ENCODE data around the gene B2M. TPM values are rescaled to one million over a fixed set of nuclear protein-coding genes. Genes with fewer than 3 reads are reported as not detected.

B2M gene
- total RNA-seq, 4 donors from 2014 or later, result 1,151 to 3,314 (median 1,975) TPM

DNA sequence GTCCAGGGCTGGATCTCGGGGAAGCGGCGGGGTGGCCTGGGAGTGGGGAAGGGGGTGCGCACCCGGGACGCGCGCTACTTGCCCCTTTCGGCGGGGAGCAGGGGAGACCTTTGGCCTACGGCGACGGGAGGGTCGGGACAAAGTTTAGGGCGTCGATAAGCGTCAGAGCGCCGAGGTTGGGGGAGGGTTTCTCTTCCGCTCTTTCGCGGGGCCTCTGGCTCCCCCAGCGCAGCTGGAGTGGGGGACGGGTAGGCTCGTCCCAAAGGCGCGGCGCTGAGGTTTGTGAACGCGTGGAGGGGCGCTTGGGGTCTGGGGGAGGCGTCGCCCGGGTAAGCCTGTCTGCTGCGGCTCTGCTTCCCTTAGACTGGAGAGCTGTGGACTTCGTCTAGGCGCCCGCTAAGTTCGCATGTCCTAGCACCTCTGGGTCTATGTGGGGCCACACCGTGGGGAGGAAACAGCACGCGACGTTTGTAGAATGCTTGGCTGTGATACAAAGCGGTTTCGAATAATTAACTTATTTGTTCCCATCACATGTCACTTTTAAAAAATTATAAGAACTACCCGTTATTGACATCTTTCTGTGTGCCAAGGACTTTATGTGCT, 527 bp downstream of the B2M start:
- 0% methylated on average over 7 to 11 of the region's 46 CpGs for WGBS, 2 donors (ENCODE audit: low coverage in 1 of 2)
- Histone ChIP-seq H3K4me1 (peaks cover 0 to 45% (median 12%) of the 10 kb centered on the region in 3 donors), H3K36me3 (peaks cover 0 to 21% of the 10 kb centered on the region in 2 donors), H3K4me3 (peak overlapping the region; percentile 83 to 84), H3K9me3 (no peaks in the 10 kb centered on the region), H3K27me3 (no peaks in the 10 kb centered on the region), H3K27ac (peak overlapping the region; percentile 97 to 99 (median 98))
- TF ChIP-seq POLR2AphosphoS5 (IDR thresholded peaks at IDR 0.05), result no peak
- TF ChIP-seq, protein P1, sequence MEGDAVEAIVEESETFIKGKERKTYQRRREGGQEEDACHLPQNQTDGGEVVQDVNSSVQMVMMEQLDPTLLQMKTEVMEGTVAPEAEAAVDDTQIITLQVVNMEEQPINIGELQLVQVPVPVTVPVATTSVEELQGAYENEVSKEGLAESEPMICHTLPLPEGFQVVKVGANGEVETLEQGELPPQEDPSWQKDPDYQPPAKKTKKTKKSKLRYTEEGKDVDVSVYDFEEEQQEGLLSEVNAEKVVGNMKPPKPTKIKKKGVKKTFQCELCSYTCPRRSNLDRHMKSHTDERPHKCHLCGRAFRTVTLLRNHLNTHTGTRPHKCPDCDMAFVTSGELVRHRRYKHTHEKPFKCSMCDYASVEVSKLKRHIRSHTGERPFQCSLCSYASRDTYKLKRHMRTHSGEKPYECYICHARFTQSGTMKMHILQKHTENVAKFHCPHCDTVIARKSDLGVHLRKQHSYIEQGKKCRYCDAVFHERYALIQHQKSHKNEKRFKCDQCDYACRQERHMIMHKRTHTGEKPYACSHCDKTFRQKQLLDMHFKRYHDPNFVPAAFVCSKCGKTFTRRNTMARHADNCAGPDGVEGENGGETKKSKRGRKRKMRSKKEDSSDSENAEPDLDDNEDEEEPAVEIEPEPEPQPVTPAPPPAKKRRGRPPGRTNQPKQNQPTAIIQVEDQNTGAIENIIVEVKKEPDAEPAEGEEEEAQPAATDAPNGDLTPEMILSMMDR (IDR thresholded peaks at IDR 0.05), result no peak
- no peak for TF ChIP-seq EP300 (IDR thresholded peaks at IDR 0.05)
- no peak for TF ChIP-seq POLR2A (IDR thresholded peaks at IDR 0.05)
- ATAC-seq, result peak; percentile 56

DNA sequence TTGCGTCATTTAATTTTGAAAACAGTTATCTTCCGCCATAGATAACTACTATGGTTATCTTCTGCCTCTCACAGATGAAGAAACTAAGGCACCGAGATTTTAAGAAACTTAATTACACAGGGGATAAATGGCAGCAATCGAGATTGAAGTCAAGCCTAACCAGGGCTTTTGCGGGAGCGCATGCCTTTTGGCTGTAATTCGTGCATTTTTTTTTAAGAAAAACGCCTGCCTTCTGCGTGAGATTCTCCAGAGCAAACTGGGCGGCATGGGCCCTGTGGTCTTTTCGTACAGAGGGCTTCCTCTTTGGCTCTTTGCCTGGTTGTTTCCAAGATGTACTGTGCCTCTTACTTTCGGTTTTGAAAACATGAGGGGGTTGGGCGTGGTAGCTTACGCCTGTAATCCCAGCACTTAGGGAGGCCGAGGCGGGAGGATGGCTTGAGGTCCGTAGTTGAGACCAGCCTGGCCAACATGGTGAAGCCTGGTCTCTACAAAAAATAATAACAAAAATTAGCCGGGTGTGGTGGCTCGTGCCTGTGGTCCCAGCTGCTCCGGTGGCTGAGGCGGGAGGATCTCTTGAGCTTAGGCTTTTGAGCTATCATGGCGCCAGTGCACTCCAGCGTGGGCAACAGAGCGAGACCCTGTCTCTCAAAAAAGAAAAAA, 1.2 kb downstream of the B2M start:
- H3K4me1 ChIP-seq, result peaks cover 0 to 45% (median 12%) of the 10 kb centered on the region in 3 donors
- no peaks in the 10 kb centered on the region for H3K27me3 ChIP-seq
- TF ChIP-seq, protein P1 (IDR thresholded peaks at IDR 0.05), result no peak
- TF ChIP-seq EP300 (IDR thresholded peaks at IDR 0.05) (no peak), POLR2A (IDR thresholded peaks at IDR 0.05) (no peak), POLR2AphosphoS5 (IDR thresholded peaks at IDR 0.05) (peak; percentile 68)
- H3K27ac ChIP-seq, result peak overlapping the region; percentile 97 to 99 (median 98)
- WGBS, 2 donors (ENCODE audit: low coverage in 1 of 2), result 4 to 15% methylated on average over 11 to 19 of the region's 24 CpGs
- peak overlapping the region; percentile 83 to 84 for H3K4me3 ChIP-seq
- H3K9me3 ChIP-seq, result no peaks in the 10 kb centered on the region
- peak; percentile 30 for ATAC-seq
- peaks cover 0 to 27% of the 10 kb centered on the region in 2 donors for H3K36me3 ChIP-seq

DNA sequence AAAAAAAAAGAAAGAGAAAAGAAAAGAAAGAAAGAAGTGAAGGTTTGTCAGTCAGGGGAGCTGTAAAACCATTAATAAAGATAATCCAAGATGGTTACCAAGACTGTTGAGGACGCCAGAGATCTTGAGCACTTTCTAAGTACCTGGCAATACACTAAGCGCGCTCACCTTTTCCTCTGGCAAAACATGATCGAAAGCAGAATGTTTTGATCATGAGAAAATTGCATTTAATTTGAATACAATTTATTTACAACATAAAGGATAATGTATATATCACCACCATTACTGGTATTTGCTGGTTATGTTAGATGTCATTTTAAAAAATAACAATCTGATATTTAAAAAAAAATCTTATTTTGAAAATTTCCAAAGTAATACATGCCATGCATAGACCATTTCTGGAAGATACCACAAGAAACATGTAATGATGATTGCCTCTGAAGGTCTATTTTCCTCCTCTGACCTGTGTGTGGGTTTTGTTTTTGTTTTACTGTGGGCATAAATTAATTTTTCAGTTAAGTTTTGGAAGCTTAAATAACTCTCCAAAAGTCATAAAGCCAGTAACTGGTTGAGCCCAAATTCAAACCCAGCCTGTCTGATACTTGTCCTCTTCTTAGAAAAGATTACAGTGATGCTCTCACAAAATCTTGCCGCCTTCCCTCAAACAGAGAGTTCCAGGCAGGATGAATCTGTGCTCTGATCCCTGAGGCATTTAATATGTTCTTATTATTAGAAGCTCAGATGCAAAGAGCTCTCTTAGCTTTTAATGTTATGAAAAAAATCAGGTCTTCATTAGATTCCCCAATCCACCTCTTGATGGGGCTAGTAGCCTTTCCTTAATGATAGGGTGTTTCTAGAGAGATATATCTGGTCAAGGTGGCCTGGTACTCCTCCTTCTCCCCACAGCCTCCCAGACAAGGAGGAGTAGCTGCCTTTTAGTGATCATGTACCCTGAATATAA, 2.0 kb downstream of the B2M start:
- ATAC-seq, result no peak
- peak overlapping the region in 3 of 4 donors; percentile 52 to 99 (median 99) for H3K27ac ChIP-seq
- H3K4me1 ChIP-seq, result peaks cover 0 to 45% (median 12%) of the 10 kb centered on the region in 3 donors
- no peaks in the 10 kb centered on the region for H3K27me3 ChIP-seq
- no peaks in the 10 kb centered on the region for H3K9me3 ChIP-seq
- 59 to 64% methylated on average over 5 of the region's 5 CpGs for WGBS, 2 donors (ENCODE audit: low coverage in 1 of 2)
- peak overlapping the region; percentile 83 to 84 for H3K4me3 ChIP-seq
- peaks cover 0 to 35% of the 10 kb centered on the region in 2 donors for H3K36me3 ChIP-seq
- TF ChIP-seq, protein P1 (IDR thresholded peaks at IDR 0.05), result peak in 1 of 4 experiments; percentile 31
- no peak for TF ChIP-seq POLR2A (IDR thresholded peaks at IDR 0.05)

DNA sequence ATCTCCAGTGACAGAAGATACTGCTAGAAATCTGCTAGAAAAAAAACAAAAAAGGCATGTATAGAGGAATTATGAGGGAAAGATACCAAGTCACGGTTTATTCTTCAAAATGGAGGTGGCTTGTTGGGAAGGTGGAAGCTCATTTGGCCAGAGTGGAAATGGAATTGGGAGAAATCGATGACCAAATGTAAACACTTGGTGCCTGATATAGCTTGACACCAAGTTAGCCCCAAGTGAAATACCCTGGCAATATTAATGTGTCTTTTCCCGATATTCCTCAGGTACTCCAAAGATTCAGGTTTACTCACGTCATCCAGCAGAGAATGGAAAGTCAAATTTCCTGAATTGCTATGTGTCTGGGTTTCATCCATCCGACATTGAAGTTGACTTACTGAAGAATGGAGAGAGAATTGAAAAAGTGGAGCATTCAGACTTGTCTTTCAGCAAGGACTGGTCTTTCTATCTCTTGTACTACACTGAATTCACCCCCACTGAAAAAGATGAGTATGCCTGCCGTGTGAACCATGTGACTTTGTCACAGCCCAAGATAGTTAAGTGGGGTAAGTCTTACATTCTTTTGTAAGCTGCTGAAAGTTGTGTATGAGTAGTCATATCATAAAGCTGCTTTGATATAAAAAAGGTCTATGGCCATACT, 4.0 kb downstream of the B2M start:
- Histone ChIP-seq H3K4me1 (peaks cover 0 to 43% (median 12%) of the 10 kb centered on the region in 3 donors), H3K36me3 (peaks cover 0 to 46% of the 10 kb centered on the region in 2 donors), H3K4me3 (no peak overlapping the region), H3K9me3 (no peaks in the 10 kb centered on the region), H3K27ac (no peak overlapping the region), H3K27me3 (no peaks in the 10 kb centered on the region)
- ATAC-seq, result no peak
- TF ChIP-seq POLR2A (IDR thresholded peaks at IDR 0.05), result no peak
- TF ChIP-seq, protein P1 (IDR thresholded peaks at IDR 0.05), result no peak
- no peak for TF ChIP-seq EP300 (IDR thresholded peaks at IDR 0.05)
- no peak for TF ChIP-seq POLR2AphosphoS5 (IDR thresholded peaks at IDR 0.05)
- WGBS, 2 donors (ENCODE audit: low coverage in 1 of 2), result 36 to 69% methylated on average over 1 to 6 of the region's 6 CpGs
